CD4-positive, CD25-positive, alpha-beta regulatory T cell (primary cell): ENCODE measurements around the gene CLPTM1. TPM values are rescaled to one million over a fixed set of nuclear protein-coding genes. Genes with fewer than 3 reads are reported as not detected.
A peak's percentile ranks its signal among the peaks of the same experiment; 100 is the strongest.
"Not testable (repeated sequence)": the region's sequence is repeated elsewhere in the genome, so short reads cannot be mapped to it uniquely, and the experiment has no call there.

Source experiments
- ATAC-seq, 2 donors: fragments of 150-1000 bp; cut with Tn5 transposase; one replicate each; pipeline ENCODE4 v1.10.0; 2021; ENCODE audit warnings: low read depth in 2 of 2, moderate number of reproducible peaks in 2 of 2, moderate library complexity in 1 of 2
- DNase-seq, 3 donors: peaks; one replicate each; pipeline versions ENCODE4 v3.0.0 to v3.0.0-alpha.2; 2012 to 2022; ENCODE audit warnings: mixed read lengths in 1 of 3
- H3K27ac ChIP-seq: one replicate; pipeline ENCODE4 v1.7.0; 2013; ENCODE audit warnings: mild to moderate bottlenecking, low read length; ENCODE audit not compliant: insufficient read depth, poor library complexity, severe bottlenecking
- H3K27me3 ChIP-seq: one replicate; pipeline ENCODE4 v1.7.0; 2013; ENCODE audit warnings: low read length; ENCODE audit not compliant: control insufficient read depth, insufficient read depth
- H3K36me3 ChIP-seq: one replicate; pipeline ENCODE4 v1.7.0; 2013; ENCODE audit warnings: mild to moderate bottlenecking, low read length, moderate library complexity; ENCODE audit not compliant: control insufficient read depth, insufficient read depth
- H3K4me1 ChIP-seq: 2 replicates; pipeline ENCODE4 v1.7.0; 2013; ENCODE audit warnings: mild to moderate bottlenecking, low read length; ENCODE audit not compliant: insufficient read depth, control insufficient read depth, poor library complexity, severe bottlenecking
- H3K4me3 ChIP-seq: one replicate; pipeline ENCODE4 v1.7.0; 2013; ENCODE audit warnings: low read depth, mild to moderate bottlenecking, low read length, moderate library complexity
- H3K9me3 ChIP-seq, 2 experiments: 1 replicate in 1 of 2; 2 replicates in 1 of 2; pipeline ENCODE4 v1.7.0; 2013; ENCODE audit warnings: low read length in 2 of 2, mild to moderate bottlenecking in 1 of 2, moderate library complexity in 1 of 2; ENCODE audit not compliant: control insufficient read depth in 2 of 2
- H3K27ac Mint-ChIP-seq, 3 donors: one replicate each; pipeline ENCODE4 v1.8.0; 2020 to 2022; ENCODE audit warnings: mild to moderate bottlenecking in 3 of 3, mixed read lengths in 3 of 3, moderate library complexity in 2 of 3
- H3K27me3 Mint-ChIP-seq: one replicate; pipeline ENCODE4 v1.8.0; 2022; ENCODE audit warnings: mild to moderate bottlenecking, mixed read lengths
- H3K36me3 Mint-ChIP-seq: one replicate; pipeline ENCODE4 v1.8.0; 2020; ENCODE audit warnings: mixed read lengths
- H3K4me1 Mint-ChIP-seq, 4 donors: one replicate each; pipeline ENCODE4 v1.8.0; 2020 to 2022; ENCODE audit warnings: mixed read lengths in 4 of 4, mild to moderate bottlenecking in 1 of 4
- H3K4me3 Mint-ChIP-seq, 4 donors: one replicate each; pipeline ENCODE4 v1.8.0; 2020 to 2022; ENCODE audit warnings: mild to moderate bottlenecking in 4 of 4, mixed read lengths in 4 of 4, moderate library complexity in 3 of 4
- H3K9me3 Mint-ChIP-seq, 7 donors: one replicate each; pipeline ENCODE4 v1.8.0; 2020 to 2022; ENCODE audit warnings: mixed read lengths in 7 of 7, mild to moderate bottlenecking in 3 of 7, moderate library complexity in 2 of 7
- polyA plus RNA-seq, 4 donors: library from polyadenylated mRNA; unstranded; fragments of 300-500 nt; fragmentation: Illumina TruSeq; gene quantifications; one replicate each; pipeline ENCODE4 v1.2.3, GENCODE V29; 2021
- total RNA-seq: library from RNA; stranded (reverse); gene quantifications from one replicate; pipeline ENCODE4 v1.2.3, GENCODE V29; 2022

Gene CLPTM1
- total and polyA plus RNA-seq, 5 donors from 2014 or later: 16.7 to 81.5 (median 19.9) TPM

- not testable (repeated sequence) for H3K9me3 ChIP-seq, H3K27me3 Mint-ChIP-seq, H3K4me1 ChIP-seq, H3K27me3 ChIP-seq, H3K27ac Mint-ChIP-seq, H3K4me3 Mint-ChIP-seq, DNase-seq, ATAC-seq, H3K4me3 ChIP-seq, H3K27ac ChIP-seq, H3K4me1 Mint-ChIP-seq, H3K9me3 Mint-ChIP-seq
- peaks cover 58% of the 10 kb centered on the region for H3K36me3 ChIP-seq
- peaks cover 12% of the 10 kb centered on the region for H3K36me3 Mint-ChIP-seq
Observed at GRCh38 chr19:44971451-44971850, 16.3 kb downstream of the CLPTM1 start.

DNA sequence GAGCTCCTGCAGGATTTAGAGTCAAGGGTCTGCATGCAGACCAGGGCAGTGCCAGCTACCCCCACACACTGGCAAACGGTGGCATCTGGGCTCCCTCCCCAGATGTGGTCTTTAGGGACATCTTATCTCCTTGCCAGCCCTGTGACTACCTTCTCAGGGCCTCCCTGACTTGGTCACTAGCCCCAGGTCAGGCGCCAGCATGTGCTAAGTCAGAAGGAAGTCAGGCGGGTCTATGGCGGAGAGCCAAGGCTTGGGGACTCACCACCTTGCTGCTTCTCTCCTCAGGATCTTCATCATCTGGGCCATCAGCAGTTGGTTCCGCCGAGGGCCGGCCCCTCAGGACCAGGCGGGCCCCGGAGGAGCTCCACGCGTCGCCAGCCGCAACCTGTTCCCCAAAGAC lies 17.6 kb downstream of the CLPTM1 start:
- H3K36me3 ChIP-seq: peaks cover 66% of the 10 kb centered on the region

DNA sequence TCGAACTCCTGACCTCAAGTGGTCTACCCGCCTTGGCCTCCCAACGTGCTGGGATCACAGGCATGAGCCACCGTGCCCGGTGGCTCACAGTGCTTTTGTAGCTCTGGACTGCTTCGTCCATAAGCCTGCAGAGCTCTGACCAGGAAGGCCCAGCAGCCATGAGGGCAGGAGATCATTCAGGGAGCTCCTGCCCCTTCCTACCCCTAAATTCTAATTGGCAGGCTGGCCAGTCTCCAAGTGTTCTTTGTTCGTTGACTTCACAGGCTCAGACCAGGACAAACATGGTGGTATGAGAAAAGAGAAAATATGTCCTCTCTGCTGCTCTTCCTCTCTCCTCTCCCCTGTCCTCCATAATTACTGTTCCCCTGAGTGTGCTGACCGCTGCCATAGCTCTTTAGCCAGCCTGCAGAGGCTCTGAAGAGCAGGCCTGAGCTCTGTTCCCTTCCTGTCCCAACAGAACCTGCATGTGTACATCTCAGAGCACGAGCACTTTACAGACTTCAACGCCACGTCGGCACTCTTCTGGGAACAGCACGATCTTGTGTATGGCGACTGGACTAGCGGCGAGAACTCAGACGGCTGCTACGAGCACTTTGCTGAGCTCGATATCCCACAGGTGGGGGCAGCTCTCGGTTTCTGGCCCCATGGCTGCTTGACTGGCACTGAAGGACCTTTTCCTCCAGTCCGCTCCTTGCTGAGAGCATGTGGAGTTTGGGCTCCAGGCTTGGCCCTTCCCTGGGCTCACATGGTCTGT lies 19.0 kb downstream of the CLPTM1 start:
- H3K4me3 ChIP-seq: no peak overlapping the region
- H3K4me1 ChIP-seq: no peaks in the 10 kb centered on the region
- DNase-seq (no peak), ATAC-seq (no peak)
- no peaks in the 10 kb centered on the region for H3K9me3 ChIP-seq
- Mint-ChIP-seq H3K27ac (no peak overlapping the region), H3K4me3 (no peak overlapping the region), H3K27me3 (no peaks in the 10 kb centered on the region), H3K4me1 (no peaks in the 10 kb centered on the region), H3K9me3 (no peaks in the 10 kb centered on the region), H3K36me3 (peaks cover 8% of the 10 kb centered on the region)
- peaks cover 62% of the 10 kb centered on the region for H3K36me3 ChIP-seq
- no peaks in the 10 kb centered on the region for H3K27me3 ChIP-seq
- no peak overlapping the region for H3K27ac ChIP-seq

More for the DNA sequence above, 17.6 kb downstream of the CLPTM1 start:
- Histone ChIP-seq H3K4me3 (no peak overlapping the region), H3K4me1 (no peaks in the 10 kb centered on the region), H3K27ac (no peak overlapping the region), H3K27me3 (no peaks in the 10 kb centered on the region), H3K9me3 (no peaks in the 10 kb centered on the region)
- H3K27me3 Mint-ChIP-seq: no peaks in the 10 kb centered on the region
- peaks cover 9% of the 10 kb centered on the region for H3K36me3 Mint-ChIP-seq
- peaks cover 0 to under 1% (median 0%) of the 10 kb centered on the region in 4 donors for H3K4me1 Mint-ChIP-seq
- no peak overlapping the region for H3K27ac Mint-ChIP-seq
- no peaks in the 10 kb centered on the region for H3K9me3 Mint-ChIP-seq
- no peak for ATAC-seq
- DNase-seq: no peak
- no peak overlapping the region for H3K4me3 Mint-ChIP-seq

- H3K27ac ChIP-seq: no peak overlapping the region
- H3K4me1 ChIP-seq: no peaks in the 10 kb centered on the region
- DNase-seq (no peak), ATAC-seq (no peak)
- Mint-ChIP-seq H3K36me3 (peaks cover 12% of the 10 kb centered on the region), H3K27ac (no peak overlapping the region), H3K4me1 (no peaks in the 10 kb centered on the region), H3K9me3 (no peaks in the 10 kb centered on the region), H3K27me3 (no peaks in the 10 kb centered on the region), H3K4me3 (no peak overlapping the region)
- peaks cover 68% of the 10 kb centered on the region for H3K36me3 ChIP-seq
- no peaks in the 10 kb centered on the region for H3K27me3 ChIP-seq
- no peak overlapping the region for H3K4me3 ChIP-seq
- H3K9me3 ChIP-seq: no peaks in the 10 kb centered on the region
Observed at GRCh38 chr19:44974857-44975256, 19.7 kb downstream of the CLPTM1 start.

- no peaks in the 10 kb centered on the region for H3K4me1 Mint-ChIP-seq
- H3K27me3 Mint-ChIP-seq: no peaks in the 10 kb centered on the region
- H3K4me1 ChIP-seq: no peaks in the 10 kb centered on the region
- H3K4me3 ChIP-seq: no peak overlapping the region
- H3K9me3 ChIP-seq: no peaks in the 10 kb centered on the region
- H3K9me3 Mint-ChIP-seq: no peaks in the 10 kb centered on the region
- DNase-seq (no peak), ATAC-seq (no peak)
- peaks cover 14% of the 10 kb centered on the region for H3K36me3 Mint-ChIP-seq
- peaks cover 71% of the 10 kb centered on the region for H3K36me3 ChIP-seq
- H3K27ac ChIP-seq: no peak overlapping the region
- H3K4me3 Mint-ChIP-seq: no peak overlapping the region
- H3K27me3 ChIP-seq: no peaks in the 10 kb centered on the region
- H3K27ac Mint-ChIP-seq: no peak overlapping the region
Observed at GRCh38 chr19:44975444-44975843, 20.3 kb downstream of the CLPTM1 start.

DNA sequence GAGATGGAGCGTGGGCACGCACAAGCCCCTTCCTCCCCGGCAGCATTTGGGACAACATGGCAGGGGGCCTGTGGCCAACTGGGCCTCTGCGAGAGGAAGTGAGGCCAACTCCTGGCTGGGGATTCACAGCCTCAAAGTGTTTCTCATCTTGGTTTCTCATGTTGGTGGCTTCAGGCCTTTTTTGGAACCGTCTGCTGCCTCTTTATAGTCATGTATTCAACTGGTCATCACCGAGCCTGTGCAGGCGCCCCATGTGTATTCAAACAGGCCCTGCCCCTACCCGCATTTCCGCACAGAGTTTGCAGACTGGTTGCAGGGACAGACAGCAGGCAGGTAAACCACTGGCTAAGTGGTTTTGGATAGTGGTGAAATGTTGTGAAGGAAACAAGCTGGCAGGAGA lies 28.8 kb downstream of the CLPTM1 start:
- Histone ChIP-seq H3K27ac (no peak overlapping the region), H3K4me3 (no peak overlapping the region), H3K9me3 (no peaks in the 10 kb centered on the region), H3K4me1 (no peaks in the 10 kb centered on the region), H3K27me3 (no peaks in the 10 kb centered on the region), H3K36me3 (peaks cover 61% of the 10 kb centered on the region)
- Mint-ChIP-seq H3K9me3 (no peaks in the 10 kb centered on the region), H3K4me1 (peaks cover 0 to under 1% (median 0%) of the 10 kb centered on the region in 4 donors), H3K27me3 (no peaks in the 10 kb centered on the region), H3K4me3 (no peak overlapping the region), H3K27ac (no peak overlapping the region), H3K36me3 (peaks cover 13% of the 10 kb centered on the region)
- no peak for DNase-seq
- ATAC-seq: peak in 1 of 2 donors; percentile 14

DNA sequence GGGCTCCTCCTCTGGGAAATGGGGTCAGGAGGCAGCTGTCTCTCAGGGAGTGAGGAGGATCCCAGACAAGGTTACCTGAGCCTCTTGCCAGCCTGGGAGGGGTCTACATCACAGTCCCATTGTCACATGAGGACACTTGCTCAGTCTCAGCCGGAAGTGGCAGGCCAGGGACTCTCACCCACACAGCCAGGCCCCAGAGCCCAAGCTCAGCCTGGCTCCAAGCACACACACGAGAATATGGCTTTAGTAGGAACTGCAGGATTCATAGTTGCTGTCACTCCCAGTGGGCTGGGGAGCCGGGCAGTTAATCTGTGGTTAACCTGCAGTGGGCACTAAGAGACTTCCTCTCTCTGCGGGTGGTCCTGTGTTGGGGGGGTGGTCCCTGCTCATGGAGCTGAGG lies 30.3 kb downstream of the CLPTM1 start:
- Histone ChIP-seq H3K27me3 (no peaks in the 10 kb centered on the region), H3K27ac (no peak overlapping the region), H3K9me3 (no peaks in the 10 kb centered on the region), H3K4me3 (no peak overlapping the region), H3K4me1 (no peaks in the 10 kb centered on the region), H3K36me3 (peaks cover 54% of the 10 kb centered on the region)
- peaks cover 0 to 2% (median 0%) of the 10 kb centered on the region in 4 donors for H3K4me1 Mint-ChIP-seq
- ATAC-seq (no peak), DNase-seq (no peak)
- no peaks in the 10 kb centered on the region for H3K27me3 Mint-ChIP-seq
- no peak overlapping the region for H3K4me3 Mint-ChIP-seq
- no peaks in the 10 kb centered on the region for H3K9me3 Mint-ChIP-seq
- peak overlapping the region in 1 of 3 donors; percentile 15 for H3K27ac Mint-ChIP-seq
- peaks cover 8% of the 10 kb centered on the region for H3K36me3 Mint-ChIP-seq

DNA sequence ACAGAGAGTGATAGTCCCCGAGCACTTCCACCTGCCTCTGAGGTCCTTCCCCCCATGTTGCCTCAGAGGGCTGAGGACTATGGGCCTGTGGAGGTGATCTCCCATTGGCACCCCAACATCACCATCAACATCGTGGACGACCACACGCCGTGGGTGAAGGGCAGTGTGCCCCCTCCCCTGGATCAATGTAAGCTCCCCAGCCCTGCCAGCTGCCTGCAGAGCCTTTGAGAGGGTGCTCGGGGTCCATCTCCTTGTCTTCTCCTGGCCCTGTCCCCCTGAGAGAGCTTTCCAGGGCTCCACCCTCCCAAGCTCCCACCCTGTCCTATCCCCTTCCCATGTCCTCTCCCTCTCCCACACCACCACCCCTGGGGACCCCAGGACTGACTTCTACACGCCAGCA lies 31.2 kb downstream of the CLPTM1 start:
- no peak overlapping the region for H3K27ac Mint-ChIP-seq
- peaks cover 0 to 2% (median 0%) of the 10 kb centered on the region in 4 donors for H3K4me1 Mint-ChIP-seq
- no peaks in the 10 kb centered on the region for H3K27me3 Mint-ChIP-seq
- no peak for ATAC-seq
- no peaks in the 10 kb centered on the region for H3K4me1 ChIP-seq
- no peak for DNase-seq
- H3K9me3 ChIP-seq: no peaks in the 10 kb centered on the region
- H3K27me3 ChIP-seq: no peaks in the 10 kb centered on the region
- no peak overlapping the region for H3K4me3 ChIP-seq
- peaks cover 9% of the 10 kb centered on the region for H3K36me3 Mint-ChIP-seq
- H3K9me3 Mint-ChIP-seq: no peaks in the 10 kb centered on the region
- H3K36me3 ChIP-seq: peaks cover 55% of the 10 kb centered on the region
- H3K4me3 Mint-ChIP-seq: no peak overlapping the region
- H3K27ac ChIP-seq: no peak overlapping the region
